ENCODE results near the gene TEX50. TPM values are rescaled to one million over a fixed set of nuclear protein-coding genes. Genes with fewer than 3 reads are reported as not detected.

The TEX50 gene
- total and polyA plus RNA-seq, 2 of the 8 experiments (the other 6 are each of a cell fraction or from before 2014, with no cell fraction given): not detected

- ChIA-PET CTCF (ENCODE audit: partially characterized antibody) (interaction anchor here (0.7 kb wide), 1 partner anchor 18 kb away, joined by 3 read pairs; no protein-coding TSS in a partner anchor), POLR2A (ENCODE audit: partially characterized antibody) (no interaction called here)
- no peak overlapping the region for H4K5ac ChIP-seq (ENCODE audit: insufficient read length, low read depth, low read length)
- H4K20me1 ChIP-seq (replicated peaks in 1 of 2; ENCODE audit: control insufficient read depth in 1 of 2, insufficient read depth in 2 of 2, low read length in 2 of 2): no peaks in the 10 kb centered on the region
- 88% methylated on average over 4 of the region's 4 CpGs; no CpG with 5 or more reads in 1 of the 2 experiments for WGBS, 2 experiments (ENCODE audit: extremely low coverage in 1 of 2, insufficient coverage in 1 of 2, insufficient read length in 1 of 2, insufficient replicate concordance in 2 of 2, low coverage in 1 of 2, low lambda C conversion rate in 2 of 2, missing lambda C conversion rate in 1 of 2)
- FAIRE-seq (no peak), DNase-seq (ENCODE audit: low read depth in 1 of 2, low spot score in 2 of 2) (no peak)
- no peak overlapping the region for H3K27ac ChIP-seq (ENCODE audit: low read depth, low read length)
- H3K23me2 ChIP-seq (ENCODE audit: low read depth, low read length): no peaks in the 10 kb centered on the region
- no peak overlapping the region for H2BK5ac ChIP-seq (ENCODE audit: low read depth, low read length)
- H3K4me2 ChIP-seq (ENCODE audit: insufficient read depth in 1 of 2, low read depth in 2 of 2, low read length in 2 of 2): no peak overlapping the region
- no peak overlapping the region for H2AK5ac ChIP-seq (ENCODE audit: low read depth, low read length)
- H2BK12ac ChIP-seq (ENCODE audit: low read depth, low read length): no peak overlapping the region
- no peaks in the 10 kb centered on the region for H3K4me1 ChIP-seq (replicated peaks in 1 of 4; ENCODE audit: control insufficient read depth in 3 of 4, insufficient read depth in 4 of 4, low read length in 3 of 4)
- H3K79me1 ChIP-seq (ENCODE audit: low read depth, low read length): no peaks in the 10 kb centered on the region
- H3K14ac ChIP-seq (ENCODE audit: insufficient read length): no peak overlapping the region
- no peak overlapping the region for H3K56ac ChIP-seq (replicated peaks; ENCODE audit: insufficient read length, low read depth, low read length)
- no peaks in the 10 kb centered on the region for H3K27me3 ChIP-seq (replicated peaks in 1 of 4; ENCODE audit: control insufficient read depth in 3 of 4, extremely low read depth in 1 of 4, insufficient read depth in 3 of 4, low read length in 3 of 4)
- no peak overlapping the region for H2BK15ac ChIP-seq (ENCODE audit: low read length)
- no peaks in the 10 kb centered on the region for H3K36me3 ChIP-seq (ENCODE audit: control insufficient read depth in 2 of 4, insufficient read depth in 4 of 4, low read length in 3 of 4)
- H4K8ac ChIP-seq (ENCODE audit: extremely low read depth, insufficient read depth, low read length): no peak overlapping the region
- no peaks in the 10 kb centered on the region for H3K79me2 ChIP-seq (ENCODE audit: control insufficient read depth in 1 of 2, insufficient read depth in 2 of 2, low read length in 2 of 2)
- no peak overlapping the region for H4K91ac ChIP-seq (replicated peaks; ENCODE audit: insufficient read length, low read length)
- no peak overlapping the region for H3K9ac ChIP-seq (replicated peaks in 1 of 4; ENCODE audit: extremely low read depth in 1 of 4, low read depth in 3 of 4, low read length in 3 of 4)
- TF ChIP-seq USF2 (IDR thresholded peaks at IDR 0.05; ENCODE audit: low read length) (no peak), ASH2L (IDR thresholded peaks at IDR 0.05; ENCODE audit: low read length) (no peak)
- peaks cover 7 to 18% of the 10 kb centered on the region in 2 experiments; a peak in 3 of 4 replicates for H3K9me3 ChIP-seq (ENCODE audit: insufficient read depth in 2 of 2, low read depth in 1 of 2, low read length in 1 of 2)
- no peak overlapping the region for H2BK120ac ChIP-seq (replicated peaks; ENCODE audit: low read depth, low read length)
- H3K4ac ChIP-seq (replicated peaks; ENCODE audit: insufficient read length, low read depth, low read length): no peak overlapping the region
- H3K18ac ChIP-seq (ENCODE audit: extremely low read depth, low read length): no peak overlapping the region
- no peak overlapping the region for H2BK20ac ChIP-seq (ENCODE audit: low read length)
- H2AFZ ChIP-seq (ENCODE audit: low read length): no peak overlapping the region
- H3K23ac ChIP-seq (ENCODE audit: insufficient read length): no peak overlapping the region
- H3K4me3 ChIP-seq (ENCODE audit: extremely low read depth in 1 of 4, insufficient read depth in 2 of 4, low read depth in 3 of 4, low read length in 4 of 4): no peak overlapping the region
These were observed 18.3 kb upstream of the TEX50 start for GRCh38 chr1:173616859-173617258.

Data from H1 (cell line).